HG02885 (cell line): ENCODE data around the gene LTBP1.
"Not testable (repeated sequence)": the region's sequence is repeated elsewhere in the genome, so short reads cannot be mapped to it uniquely, and the experiment has no call there.

Experiments used
- ATAC-seq: cut with Tn5 transposase; IDR thresholded peaks from one replicate; pipeline ENCODE4 v1.9.1; 2021; ENCODE audit warnings: mild to moderate bottlenecking; ENCODE audit not compliant: unreplicated experiment, poor library complexity

Gene LTBP1

GRCh38 chr2:33033606-33034081 is 86.9 kb downstream of the LTBP1 start:
- ATAC-seq: no peak

GRCh38 chr2:33034784-33035183 is 88.0 kb downstream of the LTBP1 start:
- ATAC-seq: no peak

GRCh38 chr2:33038230-33038629 is 91.5 kb downstream of the LTBP1 start:
- ATAC-seq: no peak

- ATAC-seq: no peak
These were observed 92.0 kb downstream of the LTBP1 start for GRCh38 chr2:33038799-33039198.

GRCh38 chr2:33040541-33040940 is 93.8 kb downstream of the LTBP1 start:
- ATAC-seq: no peak

GRCh38 chr2:33042265-33042664 is 95.5 kb downstream of the LTBP1 start:
- no peak for ATAC-seq

GRCh38 chr2:33042819-33043218 is 96.1 kb downstream of the LTBP1 start:
- no peak for ATAC-seq

GRCh38 chr2:33047939-33048338 is 101.2 kb downstream of the LTBP1 start:
- no peak for ATAC-seq

GRCh38 chr2:33051586-33052360 is 105.0 kb downstream of the LTBP1 start:
- no peak for ATAC-seq

GRCh38 chr2:33052361-33052735 is 105.6 kb downstream of the LTBP1 start:
- ATAC-seq: no peak

GRCh38 chr2:33052795-33053194 is 106.0 kb downstream of the LTBP1 start:
- ATAC-seq: not testable (repeated sequence)

- ATAC-seq: no peak
These were observed 109.4 kb downstream of the LTBP1 start for GRCh38 chr2:33056170-33056569.

- not testable (repeated sequence) for ATAC-seq
These were observed 110.7 kb downstream of the LTBP1 start for GRCh38 chr2:33057307-33058028.

- no peak for ATAC-seq
These were observed 112.1 kb downstream of the LTBP1 start for GRCh38 chr2:33058716-33059470.

- ATAC-seq: no peak
These were observed 112.9 kb downstream of the LTBP1 start for GRCh38 chr2:33059471-33060156.

- ATAC-seq: no peak
These were observed 113.7 kb downstream of the LTBP1 start for GRCh38 chr2:33060405-33060804.

GRCh38 chr2:33062665-33063250 is 116.0 kb downstream of the LTBP1 start:
- no peak for ATAC-seq

GRCh38 chr2:33064349-33064801 is 117.6 kb downstream of the LTBP1 start:
- ATAC-seq: no peak

- no peak for ATAC-seq
These were observed 120.8 kb downstream of the LTBP1 start for GRCh38 chr2:33067598-33067997.

- no peak for ATAC-seq
These were observed 121.5 kb downstream of the LTBP1 start for GRCh38 chr2:33068261-33068660.
